ENCODE results near the gene MAST4.

The MAST4 gene

GRCh38 chr5:66603881-66604280 is 7.7 kb downstream of the MAST4 start:
- DNase-seq (ENCODE audit: low read depth in 2 of 2): no peak

GRCh38 chr5:66606713-66607112 is 10.5 kb downstream of the MAST4 start:
- no peak for DNase-seq (ENCODE audit: low read depth in 2 of 2)

- DNase-seq (ENCODE audit: low read depth in 2 of 2): no peak
These were observed 12.3 kb downstream of the MAST4 start for GRCh38 chr5:66608501-66608900.

GRCh38 chr5:66609615-66610014 is 13.4 kb downstream of the MAST4 start:
- DNase-seq (ENCODE audit: low read depth in 2 of 2): no peak

GRCh38 chr5:66612226-66612625 is 16.0 kb downstream of the MAST4 start:
- DNase-seq (ENCODE audit: low read depth in 2 of 2): no peak

GRCh38 chr5:66615136-66615535 is 18.9 kb downstream of the MAST4 start:
- no peak for DNase-seq (ENCODE audit: low read depth in 2 of 2)

- no peak for DNase-seq (ENCODE audit: low read depth in 2 of 2)
These were observed 19.7 kb downstream of the MAST4 start for GRCh38 chr5:66615894-66616293.

GRCh38 chr5:66616520-66617225 is 20.5 kb downstream of the MAST4 start:
- DNase-seq (ENCODE audit: low read depth in 2 of 2): no peak

GRCh38 chr5:66617226-66617861 is 21.2 kb downstream of the MAST4 start:
- no peak for DNase-seq (ENCODE audit: low read depth in 2 of 2)

GRCh38 chr5:66617991-66618768 is 22.0 kb downstream of the MAST4 start:
- DNase-seq (ENCODE audit: low read depth in 2 of 2): no peak

GRCh38 chr5:66620711-66621110 is 24.5 kb downstream of the MAST4 start:
- no peak for DNase-seq (ENCODE audit: low read depth in 2 of 2)

DNA sequence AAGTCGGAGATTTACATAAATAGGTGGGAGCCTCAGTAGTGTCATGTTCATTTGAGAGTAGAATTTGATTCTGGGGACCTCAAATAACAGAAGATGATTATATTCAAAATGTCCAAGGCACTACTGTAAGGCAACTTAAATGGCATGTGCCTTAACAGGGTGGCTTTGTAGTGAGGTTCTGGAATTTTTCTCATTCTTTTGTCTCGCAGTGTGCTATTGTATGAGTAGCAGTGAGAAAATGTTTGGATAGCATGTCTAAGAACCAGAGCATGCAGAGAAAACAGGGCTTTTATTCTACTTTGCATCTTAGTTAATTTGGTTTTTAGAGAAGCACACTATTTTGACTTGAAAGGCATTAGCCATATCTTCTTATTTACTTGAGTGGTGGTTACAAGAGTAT is 25.0 kb downstream of the MAST4 start:
- DNase-seq (ENCODE audit: low read depth in 2 of 2): no peak

- DNase-seq (ENCODE audit: low read depth in 2 of 2): no peak
These were observed 25.5 kb downstream of the MAST4 start for GRCh38 chr5:66621736-66622135.

- DNase-seq (ENCODE audit: low read depth in 2 of 2): no peak
These were observed 32.4 kb downstream of the MAST4 start for GRCh38 chr5:66628561-66628960.

DNA sequence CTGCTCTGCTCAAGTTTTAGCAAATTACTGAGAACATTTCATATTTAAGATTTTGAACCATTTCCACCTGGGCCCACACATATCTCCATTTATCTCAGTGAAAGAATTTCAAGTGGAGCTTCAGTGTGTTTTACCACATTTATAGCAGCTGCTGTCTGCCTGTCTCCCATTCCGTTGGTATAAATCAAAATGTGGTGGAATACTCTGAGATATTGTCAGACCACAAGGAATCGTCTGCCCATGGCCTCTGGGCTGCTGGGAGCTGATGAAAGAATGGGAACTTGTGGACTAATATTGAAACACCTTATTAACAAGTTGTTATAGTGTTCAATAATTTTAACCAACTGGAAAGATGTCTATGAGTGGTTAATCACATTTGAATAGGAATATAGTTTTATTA is 33.3 kb downstream of the MAST4 start:
- DNase-seq (ENCODE audit: low read depth in 2 of 2): no peak

GRCh38 chr5:66633754-66634153 is 37.6 kb downstream of the MAST4 start:
- DNase-seq (ENCODE audit: low read depth in 2 of 2): no peak

- no peak for DNase-seq (ENCODE audit: low read depth in 2 of 2)
These were observed 38.4 kb downstream of the MAST4 start for GRCh38 chr5:66634601-66635000.

DNA sequence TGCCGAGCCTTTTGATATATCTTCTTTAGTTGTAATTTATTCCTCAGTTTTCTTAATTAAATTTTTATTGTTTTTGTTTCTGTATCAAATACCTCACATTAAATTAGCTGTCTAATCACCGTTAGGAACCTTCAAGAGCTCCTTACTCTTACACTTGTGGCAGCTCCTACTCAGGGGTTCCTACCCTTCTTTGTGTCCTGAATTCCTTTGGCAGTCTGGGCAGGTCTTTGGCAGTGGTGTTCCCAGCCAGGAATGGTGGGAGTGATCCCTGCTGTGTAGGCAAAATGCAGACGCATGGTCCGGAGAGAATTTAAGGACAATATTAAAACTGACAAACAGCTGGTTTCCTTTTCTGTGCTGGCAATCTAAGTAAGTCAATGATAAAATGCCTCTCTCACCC is 41.8 kb downstream of the MAST4 start:
- no peak for DNase-seq (ENCODE audit: low read depth in 2 of 2)

DNA sequence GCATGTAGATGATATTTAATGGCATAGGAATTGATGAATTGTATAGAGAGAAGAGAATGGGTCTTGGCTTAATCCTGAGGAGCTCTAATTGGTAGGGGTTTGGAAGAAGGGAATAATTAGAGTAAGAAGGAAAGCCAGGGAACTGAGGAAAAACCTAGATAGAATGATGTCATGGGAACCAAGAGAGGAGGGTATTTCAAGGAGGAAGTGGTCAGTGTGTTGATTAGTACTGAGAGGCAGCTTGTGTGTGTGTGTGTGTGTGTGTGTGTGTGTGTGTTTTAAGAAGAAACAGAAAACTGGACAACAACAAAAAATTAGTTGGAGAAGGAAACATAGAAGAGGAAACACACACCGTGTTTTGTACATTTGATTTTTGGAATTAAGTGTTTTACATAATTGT is 42.8 kb downstream of the MAST4 start:
- no peak for DNase-seq (ENCODE audit: low read depth in 2 of 2)

DNA sequence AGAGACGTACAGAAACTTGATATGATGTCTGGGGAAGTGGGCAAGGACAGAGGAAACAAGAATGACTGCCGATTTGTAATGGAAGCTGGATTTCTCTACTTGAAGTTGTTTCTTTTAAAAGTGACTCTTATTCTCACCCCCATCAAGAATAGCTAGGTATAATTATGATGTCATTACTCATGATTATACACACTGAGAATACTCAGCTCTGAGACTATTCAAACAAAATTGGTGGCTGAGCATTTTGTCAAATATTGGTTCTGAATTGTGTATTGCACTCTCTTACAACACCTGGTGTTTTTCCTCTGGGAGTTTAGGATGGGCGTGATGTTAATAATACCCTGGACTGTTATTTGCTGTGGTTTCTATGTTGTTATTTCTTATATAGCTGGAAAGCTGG is 46.3 kb downstream of the MAST4 start:
- DNase-seq (ENCODE audit: low read depth in 2 of 2): no peak

- no peak for DNase-seq (ENCODE audit: low read depth in 2 of 2)
These were observed 47.2 kb downstream of the MAST4 start for GRCh38 chr5:66643387-66643786.

DNA sequence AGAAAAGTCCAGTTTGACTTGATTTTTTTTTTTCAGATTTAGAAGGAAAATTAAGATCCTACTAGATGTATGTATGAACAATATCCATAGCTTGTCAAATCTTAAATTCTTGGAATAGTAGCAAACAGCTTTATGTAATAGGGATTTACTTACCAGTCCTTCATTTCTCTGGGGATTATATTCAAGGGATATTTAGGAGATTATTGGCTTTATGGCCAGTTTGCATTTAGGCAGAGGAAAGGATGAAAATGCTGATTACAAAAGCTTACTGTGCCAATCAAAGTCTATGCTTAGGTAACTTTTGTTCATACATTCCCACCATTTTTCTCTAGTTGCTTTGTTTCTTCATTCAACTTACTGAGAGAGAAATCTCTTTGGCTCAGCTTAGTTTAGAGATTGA is 47.9 kb downstream of the MAST4 start:
- DNase-seq (ENCODE audit: low read depth in 2 of 2): no peak

GRCh38 chr5:66645039-66645438 is 48.8 kb downstream of the MAST4 start:
- no peak for DNase-seq (ENCODE audit: low read depth in 2 of 2)

All from stimulated activated CD8-positive, alpha-beta memory T cell treated with anti-CD3 and anti-CD28 coated beads, Interleukin-7, amount 100 ng/mL, for 1 hour (primary cell).